MM.1S (cell line): ENCODE results near the gene IL22RA2.

Experiments
- EZH2phosphoT487 ChIP-seq: fragments of 300-600 bp; sonication (generic); IDR thresholded peaks from 2 replicates; pipeline ENCODE4 v1.6.1; 2018; ENCODE audit warnings: antibody characterized with exemption, low read length
- TF ChIP-seq, protein P1 (sequence below): fragments of 300-600 bp; sonication (generic); IDR thresholded peaks from 2 replicates; pipeline ENCODE4 v1.5.1; 2016; ENCODE audit warnings: antibody characterized with exemption, low read length, mixed read lengths

DNA sequence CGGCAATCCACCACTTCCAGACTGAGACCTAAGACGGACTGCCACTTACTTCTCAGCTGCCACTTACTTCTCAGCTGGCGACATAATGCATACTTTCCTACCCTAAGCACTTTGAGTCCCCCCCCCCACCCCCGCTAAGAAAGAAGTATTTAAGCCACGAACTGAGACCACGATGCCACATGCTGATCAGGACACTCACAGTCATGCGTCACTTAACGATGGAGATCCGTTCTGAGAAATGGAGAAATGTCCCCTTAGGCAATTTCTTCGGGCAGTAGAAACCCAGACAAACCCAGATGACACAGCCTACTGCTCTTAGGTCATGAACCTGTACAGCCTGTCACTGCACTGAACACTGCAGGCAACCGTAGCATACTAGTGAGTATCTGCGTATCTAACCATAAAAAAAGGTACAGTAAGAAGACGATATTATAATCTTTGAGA lies 45.1 kb upstream of the IL22RA2 start:
- TF ChIP-seq EZH2phosphoT487: no peak
- TF ChIP-seq, protein P1, sequence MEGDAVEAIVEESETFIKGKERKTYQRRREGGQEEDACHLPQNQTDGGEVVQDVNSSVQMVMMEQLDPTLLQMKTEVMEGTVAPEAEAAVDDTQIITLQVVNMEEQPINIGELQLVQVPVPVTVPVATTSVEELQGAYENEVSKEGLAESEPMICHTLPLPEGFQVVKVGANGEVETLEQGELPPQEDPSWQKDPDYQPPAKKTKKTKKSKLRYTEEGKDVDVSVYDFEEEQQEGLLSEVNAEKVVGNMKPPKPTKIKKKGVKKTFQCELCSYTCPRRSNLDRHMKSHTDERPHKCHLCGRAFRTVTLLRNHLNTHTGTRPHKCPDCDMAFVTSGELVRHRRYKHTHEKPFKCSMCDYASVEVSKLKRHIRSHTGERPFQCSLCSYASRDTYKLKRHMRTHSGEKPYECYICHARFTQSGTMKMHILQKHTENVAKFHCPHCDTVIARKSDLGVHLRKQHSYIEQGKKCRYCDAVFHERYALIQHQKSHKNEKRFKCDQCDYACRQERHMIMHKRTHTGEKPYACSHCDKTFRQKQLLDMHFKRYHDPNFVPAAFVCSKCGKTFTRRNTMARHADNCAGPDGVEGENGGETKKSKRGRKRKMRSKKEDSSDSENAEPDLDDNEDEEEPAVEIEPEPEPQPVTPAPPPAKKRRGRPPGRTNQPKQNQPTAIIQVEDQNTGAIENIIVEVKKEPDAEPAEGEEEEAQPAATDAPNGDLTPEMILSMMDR: no peak
